Activated naive CD4-positive, alpha-beta T cell treated with anti-CD3 and anti-CD28 coated beads, Interleukin-2, amount 10 ng/mL, durations not matched to agents 7 days and 5 days (primary cell): Measurements from ENCODE around the gene COX10.

Experiments
- CTCF ChIA-PET: fragments of 350-600 bp; sonication (Branson Sonifier 250); formaldehyde crosslinking; loops from one replicate; lab custom pipeline; 2021; ENCODE audit warnings: antibody characterized with exemption; lab: Charles Lee
- DNase-seq: peaks from one replicate; pipeline ENCODE4 v3.0.0-alpha.2; 2020
- H3K27ac Mint-ChIP-seq: one replicate; pipeline ENCODE4 v1.8.0; 2021; ENCODE audit warnings: mild to moderate bottlenecking, moderate library complexity, mixed read lengths
- H3K27me3 Mint-ChIP-seq: one replicate; pipeline ENCODE4 v1.8.0; 2021; ENCODE audit warnings: mild to moderate bottlenecking, mixed read lengths
- H3K36me3 Mint-ChIP-seq: one replicate; pipeline ENCODE4 v1.8.0; 2021; ENCODE audit warnings: mixed read lengths
- H3K4me1 Mint-ChIP-seq: one replicate; pipeline ENCODE4 v1.8.0; 2021; ENCODE audit warnings: mixed read lengths
- H3K4me3 Mint-ChIP-seq: one replicate; pipeline ENCODE4 v1.8.0; 2021; ENCODE audit warnings: mild to moderate bottlenecking, moderate library complexity, mixed read lengths
- H3K9me3 Mint-ChIP-seq: one replicate; pipeline ENCODE4 v1.8.0; 2021; ENCODE audit warnings: mixed read lengths

The COX10 gene

DNA sequence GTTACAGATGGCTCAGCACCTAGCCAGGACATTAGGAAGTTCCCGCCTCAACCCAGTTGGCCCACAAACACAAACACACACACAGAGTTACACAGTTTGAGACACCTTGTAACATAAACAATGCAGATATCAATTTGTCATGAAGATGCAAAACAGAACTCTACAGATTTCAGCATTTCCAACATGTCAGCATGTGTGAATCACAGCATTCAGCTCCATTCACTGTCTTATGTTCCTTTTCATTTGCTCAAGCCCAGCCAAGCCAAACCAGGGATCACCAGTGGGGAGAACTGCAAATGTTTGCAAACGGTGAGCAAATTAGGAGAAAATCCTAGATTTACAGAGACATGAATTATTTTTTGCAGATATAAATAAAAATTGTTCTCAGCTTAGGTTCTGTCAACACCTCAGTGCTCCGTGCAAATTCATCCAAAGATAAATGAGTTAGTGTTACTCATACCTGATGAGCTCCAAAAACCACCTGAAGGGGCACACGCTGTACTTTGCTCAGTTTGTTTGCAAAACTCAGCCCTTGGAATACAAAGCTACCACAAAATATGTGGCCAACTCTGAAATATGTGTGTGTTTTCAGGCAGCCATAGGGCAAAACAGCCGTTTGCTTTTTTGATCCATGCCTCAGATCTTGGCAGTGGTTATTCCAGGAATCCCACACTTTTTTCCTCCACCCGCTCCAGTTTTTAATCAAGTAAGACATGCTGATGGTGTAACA is 16.3 kb upstream of the COX10 start:
- CTCF ChIA-PET: no interaction called here
- Mint-ChIP-seq H3K4me3 (no peak overlapping the region), H3K27me3 (no peaks in the 10 kb centered on the region), H3K27ac (no peak overlapping the region), H3K36me3 (peaks cover 37% of the 10 kb centered on the region), H3K4me1 (peaks cover 2% of the 10 kb centered on the region), H3K9me3 (no peaks in the 10 kb centered on the region)
- DNase-seq: no peak

DNA sequence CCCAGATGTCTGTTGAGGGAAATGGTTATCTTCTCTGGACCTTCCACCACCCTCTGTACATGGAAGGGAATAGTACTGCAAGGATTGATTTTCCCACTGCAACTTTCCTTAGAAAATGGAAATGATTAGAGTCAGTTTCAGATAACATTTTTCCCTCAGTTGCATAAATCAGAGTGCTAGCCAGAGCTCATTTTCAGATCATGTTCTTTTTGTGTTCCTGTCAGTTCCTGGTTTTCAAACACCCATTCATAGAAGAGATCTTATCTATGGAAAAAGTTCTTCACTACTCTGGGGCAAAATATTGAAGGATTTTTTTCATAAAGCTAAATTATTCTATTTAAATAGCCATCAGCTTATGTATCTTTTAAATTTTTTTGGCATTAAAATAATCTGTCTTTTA is 11.7 kb upstream of the COX10 start:
- H3K4me1 Mint-ChIP-seq: peaks cover 2% of the 10 kb centered on the region
- H3K36me3 Mint-ChIP-seq: peaks cover 46% of the 10 kb centered on the region
- CTCF ChIA-PET: interaction anchor here (1.4 to 1.5 kb wide), 2 partner anchors 10 to 13 kb away, joined by 4 to 5 read pairs; no protein-coding TSS in a partner anchor
- no peak for DNase-seq
- H3K27ac Mint-ChIP-seq: no peak overlapping the region
- no peaks in the 10 kb centered on the region for H3K27me3 Mint-ChIP-seq
- H3K4me3 Mint-ChIP-seq: no peak overlapping the region
- H3K9me3 Mint-ChIP-seq: no peaks in the 10 kb centered on the region

DNA sequence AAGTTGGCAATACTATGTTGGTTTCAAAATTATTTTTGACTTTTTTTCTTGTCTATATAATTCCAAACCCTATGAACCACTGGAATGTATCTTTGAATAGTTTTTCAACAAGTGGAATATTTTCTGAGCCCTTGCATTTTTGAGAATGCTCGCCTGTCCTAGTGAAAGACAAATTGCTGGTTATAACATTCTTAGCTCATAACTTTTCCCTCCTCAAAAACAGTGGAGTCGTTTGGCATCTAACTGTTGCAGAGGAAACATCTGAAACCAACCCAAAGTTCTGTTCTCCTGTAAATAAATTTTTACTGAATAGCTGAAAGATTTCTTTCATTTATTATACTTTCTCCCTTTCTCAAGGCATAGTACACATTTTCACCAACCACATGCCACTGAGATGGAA is 11.3 kb upstream of the COX10 start:
- Mint-ChIP-seq H3K36me3 (peaks cover 47% of the 10 kb centered on the region), H3K4me1 (peaks cover 2% of the 10 kb centered on the region), H3K4me3 (no peak overlapping the region), H3K27ac (no peak overlapping the region), H3K9me3 (no peaks in the 10 kb centered on the region), H3K27me3 (no peaks in the 10 kb centered on the region)
- no peak for DNase-seq
- CTCF ChIA-PET: interaction anchor here (1.4 kb wide), 1 partner anchor 11 kb away, joined by 4 read pairs; no protein-coding TSS in a partner anchor

DNA sequence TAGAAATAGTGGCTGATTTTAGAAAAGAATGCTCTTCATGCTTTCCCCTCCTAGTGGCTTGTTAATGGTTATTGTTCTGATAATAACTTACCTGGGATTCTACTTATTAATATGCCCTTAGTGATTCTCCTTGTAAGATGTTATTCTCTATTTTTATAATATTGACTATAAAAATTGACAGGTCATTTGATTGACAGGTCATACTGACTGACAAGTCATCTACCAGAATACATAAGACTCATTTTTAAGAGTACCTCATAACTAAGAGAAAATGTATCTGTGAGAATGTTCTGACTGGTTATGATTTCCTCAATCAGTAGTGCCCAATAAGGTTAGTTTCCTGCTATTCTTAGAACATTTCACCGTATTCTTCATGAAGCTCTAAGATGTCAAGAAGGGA is 8.6 kb upstream of the COX10 start:
- H3K27ac Mint-ChIP-seq: no peak overlapping the region
- H3K4me3 Mint-ChIP-seq: no peak overlapping the region
- no peak for DNase-seq
- no peaks in the 10 kb centered on the region for H3K9me3 Mint-ChIP-seq
- H3K27me3 Mint-ChIP-seq: no peaks in the 10 kb centered on the region
- peaks cover 8% of the 10 kb centered on the region for H3K4me1 Mint-ChIP-seq
- CTCF ChIA-PET: interaction anchor here (0.9 kb wide), 1 partner anchor 14 kb away, joined by 3 read pairs; no protein-coding TSS in a partner anchor
- H3K36me3 Mint-ChIP-seq: peaks cover 51% of the 10 kb centered on the region

DNA sequence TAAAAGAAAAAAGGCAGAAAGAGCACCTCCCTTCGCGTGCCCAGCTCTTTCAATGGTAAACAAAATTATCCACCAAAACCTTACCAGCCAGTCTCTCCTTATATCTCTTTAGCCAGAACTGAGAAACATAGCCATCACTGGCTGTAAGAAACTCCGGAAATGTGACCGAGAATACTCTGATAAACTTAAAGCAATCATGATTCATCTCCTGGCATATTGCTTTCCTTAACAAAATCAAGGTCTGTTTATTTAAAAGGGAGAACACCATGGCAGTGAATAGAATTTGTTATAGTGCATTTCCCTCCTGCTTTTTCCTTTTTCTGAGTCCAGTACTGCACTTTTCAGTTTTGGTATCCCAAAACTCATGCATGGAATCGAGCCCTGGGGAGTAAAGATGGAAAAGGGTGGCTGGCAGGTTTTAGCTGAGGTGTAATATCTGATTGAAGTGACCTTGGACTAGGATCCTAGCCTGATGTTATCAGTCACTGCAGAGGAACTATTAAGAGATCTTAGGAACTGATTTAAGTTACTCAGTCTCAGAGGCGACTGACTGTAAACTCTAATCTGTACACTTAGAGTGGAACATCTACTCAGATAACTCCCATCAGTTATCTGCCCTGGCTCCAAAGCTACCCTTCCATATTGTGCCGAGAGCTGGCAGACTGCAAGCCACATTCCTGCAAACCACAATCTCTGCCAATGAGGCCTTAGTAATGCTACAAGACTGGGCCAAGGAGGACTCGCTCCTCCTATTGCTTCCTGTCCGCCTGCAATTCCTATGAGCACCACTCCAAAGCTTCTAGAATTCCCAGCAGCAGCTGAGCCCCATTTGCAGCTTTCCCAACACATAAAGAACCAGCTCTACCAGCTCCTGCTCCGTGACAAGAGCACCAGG is 7.4 kb upstream of the COX10 start:
- Mint-ChIP-seq H3K27ac (no peak overlapping the region), H3K36me3 (peaks cover 54% of the 10 kb centered on the region), H3K27me3 (no peaks in the 10 kb centered on the region), H3K9me3 (peaks cover 7% of the 10 kb centered on the region), H3K4me1 (peaks cover 12% of the 10 kb centered on the region), H3K4me3 (no peak overlapping the region)
- no peak for DNase-seq
- CTCF ChIA-PET: interaction anchor here (1.1 kb wide), 1 partner anchor 13 kb away, joined by 3 read pairs; no protein-coding TSS in a partner anchor

DNA sequence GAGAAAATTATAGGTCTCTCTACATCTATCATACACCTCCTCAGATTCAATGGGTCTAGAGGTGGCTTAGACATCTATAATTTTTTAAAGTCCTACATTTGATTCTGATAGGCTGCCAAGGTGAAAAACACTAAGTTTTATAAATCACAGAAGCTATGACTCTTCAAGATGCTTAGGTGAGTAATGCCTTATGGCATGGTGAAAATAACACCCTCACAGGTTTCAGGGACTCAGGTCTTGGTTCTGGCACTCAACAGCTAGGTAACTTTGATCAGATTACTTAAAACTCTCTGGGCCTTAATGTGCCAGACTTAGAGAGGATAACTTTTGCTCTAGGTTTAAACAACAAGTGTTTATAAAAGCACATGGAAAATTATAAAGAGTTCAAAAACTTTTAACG is 2.0 kb upstream of the COX10 start:
- peaks cover 34% of the 10 kb centered on the region for H3K36me3 Mint-ChIP-seq
- H3K9me3 Mint-ChIP-seq: peaks cover 8% of the 10 kb centered on the region
- CTCF ChIA-PET: no interaction called here
- no peaks in the 10 kb centered on the region for H3K27me3 Mint-ChIP-seq
- no peak for DNase-seq
- H3K27ac Mint-ChIP-seq: no peak overlapping the region
- H3K4me3 Mint-ChIP-seq: no peak overlapping the region
- peaks cover 52% of the 10 kb centered on the region for H3K4me1 Mint-ChIP-seq

DNA sequence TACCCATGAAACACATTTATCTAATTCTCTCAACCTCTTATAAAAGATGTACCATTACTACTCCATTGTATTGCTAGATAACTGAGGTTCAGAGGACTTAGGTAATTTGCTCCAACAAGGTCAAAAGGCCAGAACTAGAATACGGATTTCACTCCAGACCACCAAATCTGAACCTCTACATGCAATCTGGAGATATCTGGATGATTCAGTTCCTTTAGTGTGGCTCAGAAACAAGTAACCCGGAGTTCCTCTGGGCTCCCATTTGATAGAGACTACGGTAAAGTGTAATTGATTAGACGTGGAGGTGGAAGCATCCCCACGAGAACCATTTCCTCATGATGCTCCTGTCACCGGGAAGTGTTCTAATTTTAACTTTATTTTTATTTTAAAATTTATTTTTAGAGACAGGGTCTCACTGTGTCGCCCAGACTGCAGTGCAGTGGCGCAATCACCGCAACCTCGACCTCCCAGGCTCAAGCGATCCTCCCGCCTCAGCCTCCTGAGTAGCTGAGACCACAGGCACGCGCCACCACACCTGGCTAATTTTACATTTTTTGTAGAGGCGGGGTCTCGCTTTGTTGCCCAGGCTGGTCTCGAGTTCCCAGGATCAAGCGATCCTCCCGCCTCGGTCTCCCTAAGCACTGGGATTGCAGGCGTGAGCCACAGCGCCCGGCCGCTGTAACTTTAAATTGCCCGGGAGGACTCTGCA is 608 bp upstream of the COX10 start:
- peaks cover 58% of the 10 kb centered on the region for H3K4me1 Mint-ChIP-seq
- CTCF ChIA-PET: no interaction called here
- H3K27ac Mint-ChIP-seq: peak overlapping the region; percentile 93
- peaks cover 37% of the 10 kb centered on the region for H3K36me3 Mint-ChIP-seq
- peak overlapping the region; percentile 94 for H3K4me3 Mint-ChIP-seq
- H3K27me3 Mint-ChIP-seq: no peaks in the 10 kb centered on the region
- DNase-seq: no peak
- peaks cover 8% of the 10 kb centered on the region for H3K9me3 Mint-ChIP-seq

DNA sequence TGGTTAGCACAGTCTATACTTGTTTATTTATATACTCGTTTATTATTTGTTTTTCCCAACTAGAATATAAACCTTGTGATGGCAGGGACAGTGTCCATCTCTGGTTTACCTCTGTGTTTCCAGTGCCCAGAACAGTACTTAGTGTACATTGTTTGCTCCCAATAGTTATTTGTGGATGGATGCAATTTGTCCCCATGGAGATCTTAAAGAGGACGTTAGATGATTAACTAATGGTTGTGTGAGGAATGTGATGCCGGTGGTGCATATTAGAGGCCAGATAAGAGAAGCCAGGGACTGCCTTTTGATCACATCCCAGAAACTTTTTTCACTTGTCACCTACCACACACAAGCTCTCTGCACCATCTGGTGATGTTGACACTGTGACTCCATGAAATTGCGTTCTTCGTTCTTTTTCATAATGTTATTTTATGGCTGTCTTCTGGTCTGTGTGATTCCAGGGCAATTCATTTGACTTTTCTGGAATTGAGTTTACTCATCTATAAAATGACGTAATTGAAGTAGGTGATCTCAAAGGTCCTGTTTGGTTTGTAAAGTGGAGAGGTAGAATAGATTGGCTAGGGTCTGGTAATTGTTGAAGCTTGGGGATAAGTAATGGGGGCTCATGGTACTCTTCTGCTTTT is 1.2 kb downstream of the COX10 start:
- DNase-seq: no peak
- peaks cover 52% of the 10 kb centered on the region for H3K4me1 Mint-ChIP-seq
- H3K36me3 Mint-ChIP-seq: peaks cover 36% of the 10 kb centered on the region
- CTCF ChIA-PET: interaction anchor here (0.6 kb wide), 1 partner anchor 271 kb away, joined by 3 read pairs; no protein-coding TSS in a partner anchor
- H3K27ac Mint-ChIP-seq: peak overlapping the region; percentile 93
- H3K9me3 Mint-ChIP-seq: peaks cover 8% of the 10 kb centered on the region
- H3K27me3 Mint-ChIP-seq: no peaks in the 10 kb centered on the region
- peak overlapping the region; percentile 94 for H3K4me3 Mint-ChIP-seq

DNA sequence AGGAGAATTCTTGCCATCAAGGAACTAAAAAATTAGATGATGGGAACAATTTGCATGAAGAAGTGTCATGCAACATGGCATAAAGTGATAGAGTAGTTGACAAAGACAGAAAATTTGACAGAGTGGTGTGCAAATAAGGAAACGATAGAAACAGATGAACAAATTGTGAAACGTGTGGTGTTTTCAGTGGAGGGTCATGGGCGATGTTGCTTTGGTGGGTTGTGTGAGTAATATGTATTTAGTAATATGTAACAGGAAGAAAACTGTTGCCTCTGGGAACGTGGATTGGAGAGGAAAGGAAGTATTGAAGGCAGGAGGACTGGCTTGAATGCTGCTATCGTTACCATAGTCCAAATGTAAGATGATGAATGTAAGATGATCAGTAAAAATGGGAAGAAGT is 3.6 kb downstream of the COX10 start:
- Mint-ChIP-seq H3K27me3 (no peaks in the 10 kb centered on the region), H3K4me3 (no peak overlapping the region), H3K4me1 (peaks cover 43% of the 10 kb centered on the region), H3K27ac (no peak overlapping the region), H3K36me3 (peaks cover 29% of the 10 kb centered on the region), H3K9me3 (no peaks in the 10 kb centered on the region)
- CTCF ChIA-PET: no interaction called here
- no peak for DNase-seq

DNA sequence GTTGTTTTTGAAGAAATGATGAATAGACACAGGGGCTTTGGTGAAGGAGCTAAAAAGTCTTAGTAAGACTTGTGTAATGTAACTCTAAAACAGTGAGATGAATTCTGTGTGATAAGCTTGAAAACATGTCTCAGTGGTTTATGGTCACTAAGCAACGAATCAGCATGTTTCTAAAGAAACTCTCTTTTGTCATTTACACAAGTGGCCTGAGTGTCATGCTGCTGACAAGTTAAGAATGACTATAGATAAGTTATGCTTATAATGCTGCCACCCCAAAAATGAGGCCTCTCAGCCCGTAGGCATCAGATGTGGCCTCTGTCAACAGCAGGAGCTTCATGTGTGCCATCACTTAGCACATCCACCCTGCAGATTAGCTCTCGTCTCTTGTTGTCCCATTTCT is 8.7 kb downstream of the COX10 start:
- no peak for DNase-seq
- no peak overlapping the region for H3K4me3 Mint-ChIP-seq
- no peaks in the 10 kb centered on the region for H3K27me3 Mint-ChIP-seq
- H3K36me3 Mint-ChIP-seq: peaks cover 47% of the 10 kb centered on the region
- CTCF ChIA-PET: no interaction called here
- H3K4me1 Mint-ChIP-seq: peaks cover 17% of the 10 kb centered on the region
- no peaks in the 10 kb centered on the region for H3K9me3 Mint-ChIP-seq
- H3K27ac Mint-ChIP-seq: no peak overlapping the region

DNA sequence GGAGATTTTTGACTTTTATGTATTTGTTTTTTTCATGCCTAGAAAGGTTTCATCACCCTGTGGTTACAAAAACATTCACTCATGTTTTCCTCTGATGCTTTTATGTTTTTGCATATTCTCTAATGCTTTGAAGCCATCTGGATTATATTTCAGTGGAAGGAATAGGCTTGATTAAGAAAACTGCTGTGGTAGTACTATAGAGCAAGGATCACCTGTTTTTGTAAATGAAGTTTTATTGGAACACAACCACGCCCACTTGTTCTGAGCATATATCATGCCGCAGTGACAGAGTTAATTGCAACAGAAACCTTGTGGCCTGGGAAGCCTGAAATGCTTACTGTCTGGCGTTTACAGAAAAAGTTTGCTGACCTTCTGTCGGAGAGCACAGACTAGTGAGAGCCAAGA is 11.5 kb downstream of the COX10 start:
- no peak for DNase-seq
- H3K27ac Mint-ChIP-seq: peak overlapping the region; percentile 8
- CTCF ChIA-PET: no interaction called here
- peaks cover 15% of the 10 kb centered on the region for H3K4me1 Mint-ChIP-seq
- H3K4me3 Mint-ChIP-seq: no peak overlapping the region
- no peaks in the 10 kb centered on the region for H3K9me3 Mint-ChIP-seq
- H3K27me3 Mint-ChIP-seq: no peaks in the 10 kb centered on the region
- H3K36me3 Mint-ChIP-seq: peaks cover 39% of the 10 kb centered on the region

DNA sequence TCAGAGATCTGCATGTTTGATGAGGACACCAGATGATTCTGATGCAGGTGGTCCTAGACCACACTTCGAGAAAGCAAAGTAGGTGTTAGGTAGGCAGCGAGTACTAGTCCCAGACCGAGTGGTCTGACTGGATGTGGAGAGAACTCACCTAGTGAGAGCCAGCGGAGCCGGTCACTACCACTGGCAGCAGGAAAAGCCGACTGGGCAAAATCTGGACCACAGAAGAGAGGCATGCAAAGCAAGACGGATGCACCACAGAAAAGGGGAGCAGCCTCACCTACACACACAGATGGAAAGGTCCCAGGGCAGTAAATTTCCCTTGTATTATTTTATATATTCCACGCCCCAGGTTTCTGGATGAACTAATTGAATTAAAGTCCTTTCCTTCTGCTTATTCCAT is 13.5 kb downstream of the COX10 start:
- no peaks in the 10 kb centered on the region for H3K9me3 Mint-ChIP-seq
- DNase-seq: no peak
- H3K4me1 Mint-ChIP-seq: peaks cover 12% of the 10 kb centered on the region
- CTCF ChIA-PET: no interaction called here
- no peak overlapping the region for H3K27ac Mint-ChIP-seq
- H3K4me3 Mint-ChIP-seq: no peak overlapping the region
- no peaks in the 10 kb centered on the region for H3K27me3 Mint-ChIP-seq
- peaks cover 42% of the 10 kb centered on the region for H3K36me3 Mint-ChIP-seq

DNA sequence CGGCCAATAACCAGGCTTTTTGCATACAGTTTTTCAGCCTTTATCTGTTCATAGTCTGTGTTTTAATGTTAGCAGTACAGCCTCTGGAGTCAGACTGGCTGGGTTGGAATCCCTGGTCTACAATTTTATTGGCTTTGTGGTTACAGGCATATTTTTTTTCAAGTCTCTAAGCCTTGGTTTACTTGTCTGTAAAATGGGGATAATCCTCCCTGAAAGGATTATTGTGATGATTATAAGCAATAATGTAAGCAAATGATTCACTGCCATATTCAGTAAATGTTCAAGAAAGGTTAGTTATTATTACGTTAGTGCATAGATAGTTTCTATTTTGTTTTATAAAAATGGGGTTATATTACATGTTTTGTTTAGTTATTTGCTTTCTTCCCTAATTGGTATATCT is 15.7 kb downstream of the COX10 start:
- Mint-ChIP-seq H3K36me3 (peaks cover 31% of the 10 kb centered on the region), H3K27me3 (no peaks in the 10 kb centered on the region), H3K4me1 (peaks cover 5% of the 10 kb centered on the region), H3K27ac (no peak overlapping the region), H3K9me3 (no peaks in the 10 kb centered on the region), H3K4me3 (no peak overlapping the region)
- CTCF ChIA-PET: no interaction called here
- DNase-seq: no peak

DNA sequence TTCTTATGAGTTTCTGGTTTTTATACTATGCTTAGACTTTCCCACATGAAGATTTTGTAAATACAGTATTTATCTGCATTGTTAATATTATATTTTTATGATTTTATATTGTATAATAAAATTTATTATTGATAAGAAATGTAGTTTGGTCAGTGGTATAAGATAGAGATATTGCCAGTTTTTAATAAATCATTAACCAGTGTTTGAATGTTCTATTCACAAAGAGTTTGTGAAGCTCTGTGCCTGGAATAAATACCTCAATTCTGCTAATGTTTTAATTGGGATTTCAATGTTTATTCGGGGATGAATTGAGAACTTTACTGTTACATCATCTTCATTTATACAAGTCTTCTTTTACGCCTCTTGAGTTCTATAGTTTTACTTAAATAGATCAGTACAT is 16.9 kb downstream of the COX10 start:
- Mint-ChIP-seq H3K4me1 (peaks cover 3% of the 10 kb centered on the region), H3K36me3 (peaks cover 25% of the 10 kb centered on the region), H3K27me3 (no peaks in the 10 kb centered on the region), H3K27ac (no peak overlapping the region), H3K9me3 (no peaks in the 10 kb centered on the region), H3K4me3 (no peak overlapping the region)
- no peak for DNase-seq
- CTCF ChIA-PET: no interaction called here
